HepG2 (cell line): ENCODE measurements around the gene EPN2. TPM values are rescaled to one million over a fixed set of nuclear protein-coding genes. Genes with fewer than 3 reads are reported as not detected.

Source experiments
- GABPB1 ChIP-seq: IDR thresholded peaks from 2 replicates; pipeline ENCODE4 v1.6.1; 2016; ENCODE audit warnings: mild to moderate bottlenecking, missing genetic modification reagents, moderate library complexity, missing compliant biosample characterization
- KLF12 ChIP-seq: sonication (generic); formaldehyde crosslinking; IDR thresholded peaks from 2 replicates; pipeline ENCODE4 v1.4.0; 2020; ENCODE audit warnings: missing genetic modification reagents, borderline replicate concordance
- PLSCR1 ChIP-seq: sonication (generic); formaldehyde crosslinking; IDR thresholded peaks from 2 replicates; pipeline ENCODE4 v1.5.0; 2020; ENCODE audit warnings: missing genetic modification reagents, mild to moderate bottlenecking, borderline replicate concordance
- TAF15 ChIP-seq: fragments of 200-400 bp; formaldehyde crosslinking; IDR thresholded peaks from one replicate; pipeline ENCODE4 v1.6.1; 2018; ENCODE audit warnings: mild to moderate bottlenecking, low read depth, low read length; ENCODE audit not compliant: poor library complexity, severe bottlenecking
- ZNF207 ChIP-seq: fragments of 450-650 bp; IDR thresholded peaks from 2 replicates; pipeline ENCODE4 v1.6.1; 2016; ENCODE audit warnings: antibody characterized with exemption, borderline replicate concordance
- ZNF264 ChIP-seq: sonication (generic); formaldehyde crosslinking; IDR thresholded peaks from 2 replicates; pipeline ENCODE4 v1.4.0; 2020; ENCODE audit warnings: missing genetic modification reagents
- ZNF34 ChIP-seq: sonication (generic); formaldehyde crosslinking; IDR thresholded peaks from 2 replicates; pipeline ENCODE4 v1.4.0; 2020; ENCODE audit warnings: mild to moderate bottlenecking, missing genetic modification reagents, borderline replicate concordance
- ZNF501 ChIP-seq: sonication (generic); formaldehyde crosslinking; IDR thresholded peaks from 2 replicates; pipeline ENCODE4 v1.5.1; 2020; ENCODE audit warnings: mild to moderate bottlenecking, moderate library complexity, missing genetic modification reagents
- ZNF513 ChIP-seq: sonication (generic); formaldehyde crosslinking; conservative IDR thresholded peaks from 2 replicates; pipeline ENCODE4 v1.5.0; 2020; ENCODE audit warnings: missing genetic modification reagents
- ZNF564 ChIP-seq: sonication (generic); formaldehyde crosslinking; IDR thresholded peaks from 2 replicates; pipeline ENCODE4 v1.8.1; 2023; ENCODE audit warnings: mild to moderate bottlenecking, missing genetic modification reagents
- ZNF660 ChIP-seq: sonication (generic); formaldehyde crosslinking; IDR thresholded peaks from 2 replicates; pipeline ENCODE4 v1.5.1; 2020; ENCODE audit warnings: mild to moderate bottlenecking, low read depth, missing genetic modification reagents, borderline replicate concordance
- ZNF710 ChIP-seq: sonication (generic); formaldehyde crosslinking; IDR thresholded peaks from 2 replicates; pipeline ENCODE4 v1.5.0; 2020; ENCODE audit warnings: mild to moderate bottlenecking, missing genetic modification reagents, borderline replicate concordance
- polyA plus RNA-seq, 8 experiments: library from polyadenylated mRNA; depleted of rRNA in 3 of 8; stranded (reverse) in 7 of 8; unstranded in 1 of 8; fragments of >200 nt; fragmentation: Illumina TruSeq in 4 of 8; extraction: Trizol in 4 of 8; gene quantifications; 2 replicates each; pipeline versions ENCODE4 v1.2.1 to v1.2.3, GENCODE V29; 2011 to 2016; ENCODE audit warnings: low read depth in 4 of 8, missing spikeins in 1 of 8, mixed read lengths in 1 of 8; ENCODE audit not compliant: insufficient read depth in 1 of 8
- total RNA-seq, 5 experiments: library from RNA; depleted of rRNA; stranded (reverse); fragments of >200 nt; fragmentation: Illumina TruSeq; extraction: Trizol; gene quantifications; 2 replicates each; pipeline ENCODE4 v1.2.3, GENCODE V29; 2016; ENCODE audit warnings: low read depth in 1 of 5
- TF ChIP-seq, protein P1 (sequence below): sonication (generic); formaldehyde crosslinking; IDR thresholded peaks from 2 replicates; pipeline ENCODE4 v1.5.1; 2020; ENCODE audit warnings: mild to moderate bottlenecking, missing genetic modification reagents, borderline replicate concordance
- TF ChIP-seq, protein P2 (sequence below): sonication (generic); formaldehyde crosslinking; IDR thresholded peaks from 2 replicates; pipeline ENCODE4 v1.9.0; 2021; ENCODE audit warnings: missing genetic modification reagents, mild to moderate bottlenecking, borderline replicate concordance
- TF ChIP-seq, protein P3 (sequence below), 2 experiments: sonication (generic) in 1 of 2; formaldehyde crosslinking in 1 of 2; IDR thresholded peaks; 2 replicates each; pipeline versions ENCODE4 v1.5.1 to v1.6.1; 2011 to 2020; ENCODE audit warnings: borderline replicate concordance in 1 of 2, low read depth in 1 of 2, low read length in 1 of 2, mild to moderate bottlenecking in 1 of 2, missing genetic modification reagents in 1 of 2, moderate library complexity in 1 of 2
- TF ChIP-seq, protein P4 (sequence below): sonication (generic); formaldehyde crosslinking; IDR thresholded peaks from 2 replicates; pipeline ENCODE4 v1.4.0; 2020; ENCODE audit warnings: missing genetic modification reagents

The EPN2 gene
- total and polyA plus RNA-seq, 2 of the 13 experiments (the other 11 are each of a cell fraction or from before 2014, with no cell fraction given): 7.8 to 19.2 TPM

DNA sequence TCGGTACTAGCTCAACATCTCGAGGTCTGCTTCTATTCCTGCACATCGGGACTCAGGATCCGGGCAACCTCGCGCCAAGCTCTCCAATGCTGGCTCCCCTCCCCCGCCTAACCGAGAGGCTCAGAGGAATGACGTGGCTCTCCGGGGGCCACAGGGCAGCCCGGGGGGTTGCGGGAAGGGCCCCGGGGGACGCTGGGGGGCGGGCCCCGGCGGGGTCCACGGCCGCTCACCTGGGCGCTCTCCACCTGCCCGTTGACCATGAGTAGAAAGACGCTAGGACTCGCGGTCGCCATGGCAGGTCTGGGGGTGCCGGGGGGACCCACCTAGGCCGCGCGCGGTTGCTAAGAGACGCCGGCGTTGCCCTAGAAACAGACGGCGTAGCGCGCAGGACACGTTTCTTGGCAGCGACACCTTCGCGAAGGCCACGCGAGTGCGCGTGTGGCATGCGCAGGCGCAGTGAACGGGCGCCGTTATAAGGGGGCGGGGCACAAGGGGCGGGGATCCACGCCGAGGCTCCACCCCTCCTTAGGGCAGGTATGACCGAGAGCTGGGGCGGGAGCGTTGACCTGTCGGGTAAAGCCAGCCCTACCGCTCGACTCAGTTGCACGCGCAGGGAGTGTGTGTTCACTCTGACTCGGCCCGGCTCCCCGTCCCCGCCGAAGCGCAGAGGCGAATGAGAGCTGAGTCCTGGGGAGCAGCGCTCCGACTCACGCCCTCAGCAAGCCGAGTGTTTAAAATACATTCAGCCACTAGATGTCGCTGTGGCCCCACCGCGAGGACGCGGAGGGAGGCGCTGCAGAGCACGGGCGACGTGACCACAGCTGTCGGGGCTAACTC lies 125.3 kb downstream of the EPN2 start, which contains the start of gene B9D1 (continued):
- TF ChIP-seq, protein P1, sequence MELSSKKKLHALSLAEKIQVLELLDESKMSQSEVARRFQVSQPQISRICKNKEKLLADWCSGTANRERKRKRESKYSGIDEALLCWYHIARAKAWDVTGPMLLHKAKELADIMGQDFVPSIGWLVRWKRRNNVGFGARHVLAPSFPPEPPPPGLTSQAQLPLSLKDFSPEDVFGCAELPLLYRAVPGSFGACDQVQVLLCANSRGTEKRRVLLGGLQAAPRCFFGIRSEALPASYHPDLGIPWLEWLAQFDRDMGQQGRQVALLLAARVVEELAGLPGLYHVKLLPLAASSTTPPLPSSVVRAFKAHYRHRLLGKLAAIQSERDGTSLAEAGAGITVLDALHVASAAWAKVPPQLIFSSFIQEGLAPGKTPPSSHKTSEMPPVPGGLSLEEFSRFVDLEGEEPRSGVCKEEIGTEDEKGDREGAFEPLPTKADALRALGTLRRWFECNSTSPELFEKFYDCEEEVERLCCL (CRISPR knock-in tag): no peak
- TF ChIP-seq, protein P2, sequence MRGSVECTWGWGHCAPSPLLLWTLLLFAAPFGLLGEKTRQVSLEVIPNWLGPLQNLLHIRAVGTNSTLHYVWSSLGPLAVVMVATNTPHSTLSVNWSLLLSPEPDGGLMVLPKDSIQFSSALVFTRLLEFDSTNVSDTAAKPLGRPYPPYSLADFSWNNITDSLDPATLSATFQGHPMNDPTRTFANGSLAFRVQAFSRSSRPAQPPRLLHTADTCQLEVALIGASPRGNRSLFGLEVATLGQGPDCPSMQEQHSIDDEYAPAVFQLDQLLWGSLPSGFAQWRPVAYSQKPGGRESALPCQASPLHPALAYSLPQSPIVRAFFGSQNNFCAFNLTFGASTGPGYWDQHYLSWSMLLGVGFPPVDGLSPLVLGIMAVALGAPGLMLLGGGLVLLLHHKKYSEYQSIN: no peak
- TF ChIP-seq PLSCR1 (CRISPR knock-in tag): no peak
- TF ChIP-seq GABPB1 (CRISPR knock-in tag): peak; percentile 68; the same call in 1 of the 2 replicates
- TF ChIP-seq ZNF710 (CRISPR knock-in tag): no peak
- TF ChIP-seq ZNF501 (CRISPR knock-in tag): peak; percentile 83
- TF ChIP-seq, protein P3, sequence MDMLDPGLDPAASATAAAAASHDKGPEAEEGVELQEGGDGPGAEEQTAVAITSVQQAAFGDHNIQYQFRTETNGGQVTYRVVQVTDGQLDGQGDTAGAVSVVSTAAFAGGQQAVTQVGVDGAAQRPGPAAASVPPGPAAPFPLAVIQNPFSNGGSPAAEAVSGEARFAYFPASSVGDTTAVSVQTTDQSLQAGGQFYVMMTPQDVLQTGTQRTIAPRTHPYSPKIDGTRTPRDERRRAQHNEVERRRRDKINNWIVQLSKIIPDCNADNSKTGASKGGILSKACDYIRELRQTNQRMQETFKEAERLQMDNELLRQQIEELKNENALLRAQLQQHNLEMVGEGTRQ (IDR thresholded peaks at IDR 0.05; ENCODE audit: low read depth, low read length): no peak
- TF ChIP-seq, protein P3 (CRISPR knock-in tag; IDR thresholded peaks at IDR 0.05; ENCODE audit: borderline replicate concordance): no peak
- 0 out of 2 replicates have a peak, but pooled peaks have one; percentile 35 for TF ChIP-seq ZNF513 (CRISPR knock-in tag)
- no peak for TF ChIP-seq ZNF207
- TF ChIP-seq TAF15: no peak
- 0 out of 2 replicates have a peak, but pooled peaks have one; percentile 51 for TF ChIP-seq ZNF564 (CRISPR knock-in tag)
- TF ChIP-seq, protein P4, sequence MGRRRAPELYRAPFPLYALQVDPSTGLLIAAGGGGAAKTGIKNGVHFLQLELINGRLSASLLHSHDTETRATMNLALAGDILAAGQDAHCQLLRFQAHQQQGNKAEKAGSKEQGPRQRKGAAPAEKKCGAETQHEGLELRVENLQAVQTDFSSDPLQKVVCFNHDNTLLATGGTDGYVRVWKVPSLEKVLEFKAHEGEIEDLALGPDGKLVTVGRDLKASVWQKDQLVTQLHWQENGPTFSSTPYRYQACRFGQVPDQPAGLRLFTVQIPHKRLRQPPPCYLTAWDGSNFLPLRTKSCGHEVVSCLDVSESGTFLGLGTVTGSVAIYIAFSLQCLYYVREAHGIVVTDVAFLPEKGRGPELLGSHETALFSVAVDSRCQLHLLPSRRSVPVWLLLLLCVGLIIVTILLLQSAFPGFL (CRISPR knock-in tag): no peak
- no peak for TF ChIP-seq ZNF660 (CRISPR knock-in tag)
- TF ChIP-seq KLF12 (CRISPR knock-in tag): no peak
- no peak for TF ChIP-seq ZNF264 (CRISPR knock-in tag)
- no peak; the same call in 1 of the 2 replicates for TF ChIP-seq ZNF34 (CRISPR knock-in tag)
